Right renal pelvis (tissue), 4 donors: Measurements from ENCODE around the gene NECTIN3. TPM values are rescaled to one million over a fixed set of nuclear protein-coding genes. Genes with fewer than 3 reads are reported as not detected.

Experiments used
- DNase-seq, 4 donors: peaks; one replicate each; pipeline ENCODE4 v3.0.0-alpha.2; 2013; ENCODE audit warnings: low read depth in 4 of 4, low spot score in 3 of 4, missing footprints in 1 of 4
- polyA plus RNA-seq, 4 donors: library from polyadenylated mRNA; unstranded; fragments of 120-200 nt; gene quantifications; one replicate each; pipeline ENCODE4 v1.2.1, GENCODE V29; 2013; ENCODE audit not compliant: insufficient read length in 4 of 4

NECTIN3 gene
- 10 to 100 TPM; 33.2 to 48.2 (median 41.7) TPM for polyA plus RNA-seq

- peak; percentile 85 to 93 (median 88) for DNase-seq
Measured at GRCh38 chr3:111071257-111072030, at the start of gene NECTIN3. Gene NECTIN3 (plus strand): TSS chr3:111071816. CDS start chr3:111072018, 202 bp downstream.

- no peak for DNase-seq
Measured at GRCh38 chr3:111027868-111028267, 43.7 kb upstream of the NECTIN3 start.

- DNase-seq: no peak
Measured at GRCh38 chr3:111031538-111031937, 40.1 kb upstream of the NECTIN3 start.

- no peak for DNase-seq
Measured at GRCh38 chr3:111032677-111033076, 38.9 kb upstream of the NECTIN3 start.

- DNase-seq: no peak
Measured at GRCh38 chr3:111033470-111034050, 38.1 kb upstream of the NECTIN3 start.

GRCh38 chr3:111035316-111035715 lies 36.3 kb upstream of the NECTIN3 start:
- no peak for DNase-seq

GRCh38 chr3:111035902-111036301 lies 35.7 kb upstream of the NECTIN3 start:
- DNase-seq: no peak

GRCh38 chr3:111040959-111041358 lies 30.7 kb upstream of the NECTIN3 start:
- DNase-seq: no peak

GRCh38 chr3:111045564-111045963 lies 26.1 kb upstream of the NECTIN3 start:
- no peak for DNase-seq

- no peak for DNase-seq
Measured at GRCh38 chr3:111047042-111047441, 24.6 kb upstream of the NECTIN3 start.

GRCh38 chr3:111047812-111048435 lies 23.7 kb upstream of the NECTIN3 start:
- no peak for DNase-seq

- DNase-seq: no peak
Measured at GRCh38 chr3:111051354-111051753, 20.3 kb upstream of the NECTIN3 start.

GRCh38 chr3:111068574-111068973 lies 3.0 kb upstream of the NECTIN3 start:
- no peak for DNase-seq

GRCh38 chr3:111069974-111070771 lies 1.4 kb upstream of the NECTIN3 start:
- DNase-seq: no peak

GRCh38 chr3:111070772-111071256 lies 802 bp upstream of the NECTIN3 start:
- peak in 1 of 4 donors; percentile 42 for DNase-seq

- DNase-seq: peak in 1 of 4 donors; percentile 24
Measured at GRCh38 chr3:111072031-111072921, 660 bp downstream of the NECTIN3 start.

- no peak for DNase-seq
Measured at GRCh38 chr3:111073218-111073617, 1.6 kb downstream of the NECTIN3 start.

- DNase-seq: no peak
Measured at GRCh38 chr3:111076732-111077131, 5.1 kb downstream of the NECTIN3 start.

- DNase-seq: no peak
Measured at GRCh38 chr3:111077369-111077768, 5.8 kb downstream of the NECTIN3 start.

- DNase-seq: no peak
Measured at GRCh38 chr3:111080413-111080812, 8.8 kb downstream of the NECTIN3 start.
